IPS-NIHi7 (cell line): Measurements from ENCODE around the gene SYDE1.

Experiments
- DNase-seq: peaks from one replicate; pipeline ENCODE4 v3.0.0; 2012; ENCODE audit warnings: mixed read lengths; ENCODE audit errors: extremely low spot score

Gene SYDE1

GRCh38 chr19:15108845-15109767, 1.9 kb downstream of the SYDE1 start:
- DNase-seq: no peak

- no peak for DNase-seq
Observed at GRCh38 chr19:15109768-15110417, 2.7 kb downstream of the SYDE1 start.

GRCh38 chr19:15110418-15110815, 3.2 kb downstream of the SYDE1 start:
- DNase-seq: no peak

- no peak for DNase-seq
Observed at GRCh38 chr19:15111758-15112157, 4.6 kb downstream of the SYDE1 start.

- peak; percentile 59 for DNase-seq
Observed at GRCh38 chr19:15112385-15112784, 5.2 kb downstream of the SYDE1 start.

- DNase-seq: peak; percentile 55
Observed at GRCh38 chr19:15113245-15114152, 6.3 kb downstream of the SYDE1 start.

- no peak for DNase-seq
Observed at GRCh38 chr19:15114153-15114540, 6.9 kb downstream of the SYDE1 start.

- no peak for DNase-seq
Observed at GRCh38 chr19:15115080-15115479, 7.9 kb downstream of the SYDE1 start.

- peak; percentile 7 for DNase-seq
Observed at GRCh38 chr19:15115762-15116615, 8.8 kb downstream of the SYDE1 start.

- no peak for DNase-seq
Observed at GRCh38 chr19:15116856-15117255, 9.7 kb downstream of the SYDE1 start.

- no peak for DNase-seq
Observed at GRCh38 chr19:15118248-15118647, 11.0 kb downstream of the SYDE1 start.

GRCh38 chr19:15118789-15119494, 11.7 kb downstream of the SYDE1 start:
- no peak for DNase-seq

- DNase-seq: peak; percentile 31
Observed at GRCh38 chr19:15120135-15121026, 13.2 kb downstream of the SYDE1 start.

GRCh38 chr19:15122331-15123030, 15.3 kb downstream of the SYDE1 start:
- DNase-seq: no peak

- no peak for DNase-seq
Observed at GRCh38 chr19:15123031-15123890, 16.1 kb downstream of the SYDE1 start.

- DNase-seq: no peak
Observed at GRCh38 chr19:15123900-15124299, 16.7 kb downstream of the SYDE1 start.

GRCh38 chr19:15124572-15125231, 17.5 kb downstream of the SYDE1 start:
- DNase-seq: no peak
